ENCODE results near the gene ULK4. TPM values are rescaled to one million over a fixed set of nuclear protein-coding genes. Genes with fewer than 3 reads are reported as not detected.
A peak's percentile ranks its signal among the peaks of the same experiment; 100 is the strongest.

Gene ULK4
- polyA plus RNA-seq, 1 donor: 6.3 TPM

DNA sequence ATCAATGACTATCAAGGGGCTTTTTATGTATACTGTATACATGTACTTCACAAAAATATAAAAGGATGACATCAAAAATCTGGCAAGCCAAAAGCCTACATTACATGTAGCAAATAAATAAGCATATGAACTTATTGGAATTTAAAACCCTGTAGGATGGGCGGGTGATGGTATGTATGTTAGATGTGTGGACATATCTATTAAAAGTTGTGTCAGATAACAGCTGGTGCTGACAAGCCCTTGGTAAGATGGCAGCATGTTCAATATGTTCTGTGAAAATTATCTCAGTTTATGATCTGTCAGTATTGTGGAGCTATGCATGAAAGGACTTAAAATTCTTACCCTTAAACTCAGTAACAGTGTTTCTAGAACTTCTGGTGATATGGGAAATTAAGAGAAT lies 742.5 kb downstream of the ULK4 start:
- DNase-seq: no peak

DNA sequence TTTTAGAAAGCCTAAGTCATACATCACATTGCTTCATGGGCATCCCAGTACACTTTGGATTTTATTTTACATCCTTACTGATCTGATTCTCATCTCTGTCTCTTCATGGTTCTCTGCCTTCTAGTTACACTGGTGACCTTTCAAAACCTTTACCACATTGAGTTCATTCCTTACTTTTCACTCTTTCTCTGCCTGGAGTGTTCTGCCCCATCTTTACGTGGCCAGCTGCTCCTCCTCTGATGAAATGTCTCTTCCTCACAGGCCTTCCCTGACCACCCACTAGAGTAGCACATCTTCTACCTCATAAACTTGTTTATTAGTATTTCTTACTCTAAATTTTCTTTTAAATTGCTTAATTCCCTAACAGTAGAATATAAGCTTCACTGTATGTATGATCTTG lies 744.9 kb downstream of the ULK4 start:
- DNase-seq: no peak

- no peak for DNase-seq
These were observed 745.5 kb downstream of the ULK4 start for GRCh38 chr3:41216422-41216821.

GRCh38 chr3:41213588-41213987 lies 748.3 kb downstream of the ULK4 start:
- no peak for DNase-seq

DNA sequence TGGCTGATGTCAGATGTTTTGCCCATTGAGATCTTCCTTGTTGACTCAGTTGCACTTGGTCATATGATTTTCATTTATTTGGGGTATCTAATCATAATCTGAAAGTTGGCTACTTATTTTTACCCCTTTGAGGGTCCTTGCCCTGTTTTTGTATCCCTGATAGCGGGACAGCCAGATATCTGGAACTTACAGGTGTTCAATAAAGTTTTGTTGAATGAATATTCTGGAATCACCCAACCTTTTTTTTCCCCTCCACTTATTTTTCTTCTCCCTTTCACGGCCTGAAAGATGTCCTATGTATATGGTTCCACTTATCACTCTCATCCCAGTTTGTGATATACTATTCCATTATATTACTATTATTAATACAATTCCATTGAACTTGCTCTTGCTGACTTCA lies 749.8 kb downstream of the ULK4 start:
- no peak for DNase-seq

DNA sequence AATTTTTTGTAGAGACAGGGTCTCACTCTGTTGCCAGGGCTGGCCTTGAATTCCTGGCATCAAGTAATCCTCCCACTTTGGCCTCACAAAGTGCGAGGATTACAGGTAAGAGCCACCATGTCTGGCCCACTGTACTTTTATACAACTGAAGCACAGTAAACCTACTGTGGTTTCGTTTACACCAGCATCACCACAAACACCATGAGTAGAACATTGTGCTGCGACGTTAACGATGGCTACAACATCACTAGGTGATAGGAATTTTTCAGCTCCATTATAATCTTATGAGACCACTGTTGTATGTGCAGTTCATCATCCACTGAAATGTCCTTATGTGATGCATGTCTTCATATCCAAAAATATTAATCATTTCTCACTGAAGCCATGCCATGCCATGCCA lies 750.9 kb downstream of the ULK4 start:
- DNase-seq: no peak

DNA sequence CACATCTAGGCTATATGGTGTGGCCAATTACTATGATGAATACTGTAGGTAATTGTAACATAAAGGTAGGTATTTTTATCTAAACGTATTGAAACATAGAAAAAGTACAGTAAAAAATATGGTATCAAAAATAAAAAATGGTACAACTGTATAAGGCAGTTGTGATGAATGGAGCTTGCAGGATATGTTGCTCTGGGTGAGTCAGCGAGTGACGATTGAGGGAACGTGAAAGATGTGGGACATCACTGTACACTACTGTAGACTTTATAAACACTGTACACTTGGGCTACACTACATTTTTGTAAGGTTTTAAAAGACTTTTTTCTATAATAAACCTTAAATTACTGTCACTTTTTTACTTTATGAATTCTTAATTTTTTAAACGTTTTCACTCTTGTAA lies 752.3 kb downstream of the ULK4 start:
- DNase-seq: no peak

- no peak for DNase-seq
These were observed 753.2 kb downstream of the ULK4 start for GRCh38 chr3:41208507-41209220.

GRCh38 chr3:41207355-41207754 lies 754.5 kb downstream of the ULK4 start:
- no peak for DNase-seq

GRCh38 chr3:41205591-41205990 lies 756.3 kb downstream of the ULK4 start:
- DNase-seq: no peak

DNA sequence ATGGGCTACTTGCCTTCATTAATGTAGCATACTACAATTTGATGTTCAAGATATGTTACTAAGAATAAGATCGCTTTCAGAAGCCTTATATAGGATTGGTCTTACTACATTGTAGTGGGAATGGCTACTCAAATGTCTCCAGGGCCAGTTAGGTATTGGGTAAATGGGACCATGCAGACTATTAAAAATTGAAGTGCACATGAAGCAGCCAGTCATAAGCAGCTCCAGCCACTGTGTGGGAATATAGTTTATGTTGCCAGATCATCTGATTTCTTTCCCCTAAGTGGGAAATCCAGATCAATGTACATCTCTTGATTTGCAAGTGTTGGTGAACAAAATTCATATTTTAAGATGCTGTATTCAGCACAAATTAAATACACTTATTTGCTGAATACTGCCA lies 757.5 kb downstream of the ULK4 start:
- DNase-seq: no peak

DNA sequence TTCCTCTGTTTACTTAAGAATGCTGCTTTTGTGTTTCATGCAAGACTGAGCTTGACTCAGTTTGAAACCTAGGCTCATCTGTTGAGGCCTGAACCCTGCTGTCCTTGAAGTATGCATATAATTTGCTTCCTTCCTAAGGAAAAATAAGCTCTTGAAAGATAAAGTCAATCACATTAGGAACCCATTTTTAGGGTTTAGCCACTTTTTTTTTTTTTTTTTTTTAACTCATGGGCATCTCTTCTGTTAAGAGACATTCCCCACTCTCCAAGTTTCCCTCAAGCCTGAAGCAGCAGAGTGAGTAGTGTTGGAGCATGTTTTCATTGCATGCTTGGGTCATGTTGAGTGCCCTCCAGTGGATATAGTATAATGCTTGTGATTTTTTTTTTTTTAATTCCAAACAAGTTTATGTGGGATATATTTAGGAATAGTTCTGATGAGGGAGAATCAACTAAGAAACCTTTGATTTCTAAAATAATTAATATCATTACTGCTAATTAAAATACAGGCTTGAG lies 759.0 kb downstream of the ULK4 start:
- DNase-seq: no peak

DNA sequence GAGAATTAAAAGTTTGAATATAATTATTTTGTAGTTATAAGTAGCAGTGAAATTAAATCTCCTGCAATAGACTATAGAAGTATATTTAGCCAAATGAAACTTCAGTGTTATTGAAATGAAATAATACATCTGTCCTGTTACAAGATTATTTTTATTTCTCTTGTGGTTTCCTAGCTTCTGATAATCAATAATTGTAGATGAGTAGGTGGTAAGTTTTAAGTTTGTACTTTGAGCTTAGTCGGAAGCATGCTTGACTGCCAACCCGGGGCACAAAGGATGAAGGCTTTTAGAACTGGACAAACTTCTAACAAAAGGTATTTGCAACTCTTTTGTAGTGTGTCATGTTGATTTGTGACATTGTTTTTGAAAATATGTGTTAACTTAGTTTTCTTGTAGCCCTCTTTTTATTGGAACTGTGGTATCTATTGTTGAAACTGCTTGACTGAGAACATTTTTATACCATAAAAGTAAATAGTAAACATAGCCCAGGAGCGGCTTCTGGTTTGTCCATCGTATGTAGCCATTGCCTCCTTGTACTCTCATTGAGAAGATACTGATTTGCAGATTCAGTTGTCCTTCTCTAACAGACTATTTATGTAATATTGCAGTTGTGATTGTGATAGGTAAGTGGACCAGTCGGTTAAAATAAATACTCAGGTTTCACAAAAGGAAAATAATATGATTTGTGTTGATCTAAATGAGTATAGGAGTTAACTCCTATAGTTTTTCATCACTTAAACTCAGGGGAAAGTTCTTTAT lies 759.6 kb downstream of the ULK4 start:
- DNase-seq: no peak

DNA sequence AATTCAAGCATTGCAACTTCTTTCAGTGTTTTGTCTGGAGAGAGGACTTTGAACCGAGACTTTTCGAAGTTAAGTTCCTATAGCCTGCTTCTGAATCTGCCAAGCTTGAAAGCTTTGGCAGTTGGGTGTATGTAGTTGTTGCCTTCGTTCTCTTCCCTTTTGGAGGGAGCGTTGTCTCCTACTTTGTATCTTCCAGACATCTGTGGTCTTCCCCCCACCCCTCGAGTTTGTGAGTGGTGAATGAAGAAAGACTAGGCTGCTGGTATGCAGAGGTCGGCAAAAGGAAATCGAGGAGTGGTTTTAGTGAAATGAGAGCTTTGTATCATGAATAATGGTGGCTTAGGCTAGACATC lies 761.3 kb downstream of the ULK4 start:
- no peak for DNase-seq

DNA sequence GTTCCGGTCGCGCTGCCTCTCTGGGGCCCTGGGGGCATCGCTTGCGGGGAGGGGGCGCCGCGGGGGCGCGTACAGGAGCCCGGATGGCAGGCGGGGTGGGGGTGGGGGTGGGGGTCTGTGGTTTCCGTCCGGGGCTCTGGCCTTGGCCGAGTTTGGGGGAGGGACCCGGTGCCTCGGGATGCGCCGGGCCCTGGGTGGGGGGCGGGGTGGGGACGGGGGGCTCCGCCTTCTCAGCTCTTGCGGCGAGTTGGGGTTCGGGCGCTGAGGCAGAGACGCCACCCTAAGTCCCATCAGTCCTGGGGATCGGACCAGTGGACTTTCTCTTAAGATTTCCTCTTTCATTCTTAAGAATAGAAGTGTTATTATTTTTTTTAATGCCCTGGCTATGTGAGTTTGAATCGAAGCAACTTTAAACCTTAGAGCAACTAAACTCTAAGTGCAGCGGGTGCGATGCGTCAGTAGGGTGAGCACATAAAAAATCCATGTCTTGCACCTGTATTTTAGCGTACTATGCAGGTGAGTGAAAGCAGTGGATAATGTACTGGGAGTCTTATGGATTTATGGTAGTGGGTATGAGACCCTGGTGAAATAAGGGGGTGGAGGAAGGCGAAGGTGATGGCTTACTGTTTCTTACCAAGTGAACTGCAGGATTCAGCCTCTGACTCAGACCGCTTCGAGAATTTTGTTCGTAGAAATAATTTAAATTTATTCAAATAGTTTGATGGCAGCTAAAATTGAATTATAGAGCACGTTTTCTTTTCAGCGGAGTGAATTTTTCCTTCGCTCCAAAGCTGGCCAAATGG lies 761.8 kb downstream of the ULK4 start:
- no peak for DNase-seq

GRCh38 chr3:41198950-41199865 lies 762.7 kb downstream of the ULK4 start, which contains the start of gene CTNNB1:
Gene CTNNB1 (plus strand): TSS chr3:41199505. CDS start chr3:41224069, 24,564 bp downstream.
- DNase-seq: peak; percentile 93

- DNase-seq: no peak
These were observed 763.4 kb downstream of the ULK4 start for GRCh38 chr3:41198526-41198925.

DNA sequence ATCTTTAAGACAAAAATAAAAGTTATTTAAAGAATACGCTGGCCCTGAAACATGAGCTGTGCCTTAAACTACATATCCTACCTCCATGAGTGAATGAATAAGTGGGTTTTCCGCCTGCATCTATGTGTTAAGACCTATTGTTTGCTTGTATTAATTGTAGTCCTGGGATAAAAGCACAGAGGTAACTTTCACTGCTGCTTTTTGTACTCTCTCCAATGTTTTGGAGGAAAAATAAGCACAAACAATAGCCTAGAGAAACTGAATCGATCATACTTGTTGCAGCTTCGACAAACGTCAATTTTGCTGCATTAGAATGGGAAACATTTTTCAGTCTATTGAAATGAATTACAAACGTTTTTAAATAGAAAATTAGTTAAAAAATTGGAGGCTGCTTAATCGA lies 763.9 kb downstream of the ULK4 start:
- DNase-seq: no peak

All from left kidney (tissue), 2 donors.